H9 (cell line): ENCODE measurements around the gene CARHSP1. TPM values are rescaled to one million over a fixed set of nuclear protein-coding genes. Genes with fewer than 3 reads are reported as not detected.

ENCODE experiments used
- DNase-seq: peaks from one replicate; pipeline ENCODE4 v3.0.0-alpha.2; 2017
- H2AFZ ChIP-seq: one replicate; pipeline ENCODE4 v1.6.1; 2013; ENCODE audit warnings: mild to moderate bottlenecking, low read length, control low read depth, moderate library complexity
- H2AK5ac ChIP-seq: 2 replicates; pipeline ENCODE4 v1.6.1; 2013; ENCODE audit warnings: low read length, control low read depth, mixed read lengths; ENCODE audit not compliant: insufficient read length
- H2BK120ac ChIP-seq: one replicate; pipeline ENCODE4 v1.6.1; 2013; ENCODE audit warnings: low read depth, mild to moderate bottlenecking, low read length, control low read depth, inconsistent platforms; ENCODE audit not compliant: poor library complexity, severe bottlenecking
- H2BK12ac ChIP-seq: 2 replicates; pipeline ENCODE4 v1.6.1; 2013; ENCODE audit warnings: low read length, control low read depth, mixed read lengths, low read depth; ENCODE audit not compliant: insufficient read length
- H2BK15ac ChIP-seq: 2 replicates; pipeline ENCODE4 v1.6.1; 2013; ENCODE audit warnings: low read depth, low read length, control low read depth
- H2BK20ac ChIP-seq: one replicate; pipeline ENCODE4 v1.6.1; 2013; ENCODE audit warnings: low read depth, mild to moderate bottlenecking, low read length, control low read depth, inconsistent platforms; ENCODE audit not compliant: poor library complexity, severe bottlenecking
- H2BK5ac ChIP-seq: 2 replicates; pipeline ENCODE4 v1.6.1; 2013; ENCODE audit warnings: low read length, control low read depth, mixed read lengths; ENCODE audit not compliant: insufficient read length
- H3K14ac ChIP-seq: 2 replicates; pipeline ENCODE4 v1.6.1; 2013; ENCODE audit warnings: low read length, control low read depth; ENCODE audit not compliant: insufficient read depth
- H3K18ac ChIP-seq: 2 replicates; pipeline ENCODE4 v1.6.1; 2013; ENCODE audit warnings: low read depth, mild to moderate bottlenecking, mixed read lengths, low read length, control low read depth; ENCODE audit not compliant: insufficient read length
- H3K23ac ChIP-seq: 2 replicates; pipeline ENCODE4 v1.6.1; 2013; ENCODE audit warnings: low read length, control low read depth, mixed read lengths, low read depth; ENCODE audit not compliant: insufficient read length
- H3K23me2 ChIP-seq: 2 replicates; pipeline ENCODE4 v1.6.1; 2013; ENCODE audit warnings: low read depth, mild to moderate bottlenecking, mixed read lengths, low read length, control low read depth; ENCODE audit not compliant: insufficient read length, poor library complexity, severe bottlenecking
- H3K27ac ChIP-seq: 2 replicates; pipeline ENCODE4 v1.5.1; 2013; ENCODE audit warnings: low read length, control low read depth, mixed read lengths, low read depth; ENCODE audit not compliant: insufficient read length
- H3K27me3 ChIP-seq: 2 replicates; pipeline ENCODE4 v1.6.1; 2013; ENCODE audit warnings: low read length, control low read depth, inconsistent platforms; ENCODE audit not compliant: insufficient read depth
- H3K4ac ChIP-seq: 2 replicates; pipeline ENCODE4 v1.6.1; 2013; ENCODE audit warnings: low read depth, mild to moderate bottlenecking, control low read depth, inconsistent platforms, low read length, moderate library complexity
- H3K4me1 ChIP-seq: 2 replicates; pipeline ENCODE4 v1.6.1; 2013; ENCODE audit warnings: low read length, control low read depth, inconsistent platforms; ENCODE audit not compliant: insufficient read depth
- H3K4me2 ChIP-seq: 2 replicates; pipeline ENCODE4 v1.6.1; 2013; ENCODE audit warnings: low read length, control low read depth, mixed read lengths; ENCODE audit not compliant: insufficient read length, insufficient read depth
- H3K56ac ChIP-seq: 2 replicates; pipeline ENCODE4 v1.6.1; 2013; ENCODE audit warnings: low read depth, mild to moderate bottlenecking, mixed read lengths, low read length, control low read depth; ENCODE audit not compliant: insufficient read length
- H3K79me1 ChIP-seq: 2 replicates; pipeline ENCODE4 v1.6.1; 2013; ENCODE audit warnings: low read depth, mild to moderate bottlenecking, moderate library complexity, low read length, control low read depth, inconsistent platforms; ENCODE audit not compliant: insufficient read depth, poor library complexity, severe bottlenecking
- H3K79me2 ChIP-seq: 2 replicates; pipeline ENCODE4 v1.6.1; 2013; ENCODE audit warnings: low read length, control low read depth, inconsistent platforms; ENCODE audit not compliant: insufficient read depth
- H3K9ac ChIP-seq: 2 replicates; pipeline ENCODE4 v1.6.1; 2013; ENCODE audit warnings: low read length, control low read depth, mixed read lengths; ENCODE audit not compliant: insufficient read length; ENCODE audit errors: extremely low read depth
- H3K9me3 ChIP-seq: one replicate; pipeline ENCODE4 v1.6.1; 2013; ENCODE audit warnings: low read depth, low read length, inconsistent platforms; ENCODE audit not compliant: control insufficient read depth
- H3T11ph ChIP-seq: one replicate; pipeline ENCODE4 v1.6.1; 2013; ENCODE audit warnings: mild to moderate bottlenecking, low read length, control low read depth, inconsistent platforms
- H4K20me1 ChIP-seq: one replicate; pipeline ENCODE4 v1.6.1; 2013; ENCODE audit not compliant: control insufficient read depth, insufficient read length, insufficient read depth
- H4K5ac ChIP-seq: 2 replicates; pipeline ENCODE4 v1.6.1; 2013; ENCODE audit warnings: low read depth, mild to moderate bottlenecking, mixed read lengths, low read length, control low read depth; ENCODE audit not compliant: insufficient read length
- H4K8ac ChIP-seq: replicated peaks from 2 replicates; pipeline ENCODE4 v1.6.1; 2013; ENCODE audit warnings: low read length, control low read depth, mixed read lengths, low read depth; ENCODE audit not compliant: insufficient read length
- H4K91ac ChIP-seq: 2 replicates; pipeline ENCODE4 v1.6.1; 2013; ENCODE audit warnings: low read depth, mild to moderate bottlenecking, moderate library complexity, mixed read lengths, low read length, control low read depth; ENCODE audit not compliant: insufficient read length
- H3K27ac Mint-ChIP-seq, 3 experiments: 2 replicates in 2 of 3; 3 replicates in 1 of 3; pipeline ENCODE4 v1.8.0; 2020 to 2021; ENCODE audit warnings: mixed read lengths in 3 of 3, mild to moderate bottlenecking in 1 of 3, moderate library complexity in 1 of 3
- H3K27me3 Mint-ChIP-seq: 2 replicates; pipeline ENCODE4 v1.8.0; 2021; ENCODE audit warnings: low read depth, mild to moderate bottlenecking, moderate library complexity, mixed read lengths
- H3K36me3 Mint-ChIP-seq, 3 experiments: 2 replicates in 2 of 3; 3 replicates in 1 of 3; pipeline ENCODE4 v1.8.0; 2020 to 2021; ENCODE audit warnings: low read depth in 3 of 3, mixed read lengths in 3 of 3; ENCODE audit not compliant: insufficient read depth in 1 of 3
- H3K4me1 Mint-ChIP-seq, 2 experiments: 2 replicates each; pipeline ENCODE4 v1.8.0; 2020; ENCODE audit warnings: mixed read lengths in 2 of 2
- H3K4me3 Mint-ChIP-seq, 2 experiments: 2 replicates in 1 of 2; 3 replicates in 1 of 2; pipeline ENCODE4 v1.8.0; 2020 to 2021; ENCODE audit warnings: mild to moderate bottlenecking in 2 of 2, mixed read lengths in 2 of 2, moderate library complexity in 1 of 2
- H3K9me3 Mint-ChIP-seq, 2 experiments: 2 replicates in 1 of 2; 3 replicates in 1 of 2; pipeline ENCODE4 v1.8.0; 2020; ENCODE audit warnings: mild to moderate bottlenecking in 2 of 2, mixed read lengths in 2 of 2, moderate library complexity in 1 of 2
- CTCF ChIP-seq: fragments of 200-600 bp; sonication (generic); conservative IDR thresholded peaks from 3 replicates; pipeline ENCODE4 v1.8.0; 2021; ENCODE audit warnings: antibody characterized with exemption, mild to moderate bottlenecking
- WGBS: extraction: QIAGEN DNeasy Blood & Tissue Kit; methylation state at CpG from one replicate; pipeline ENCODE4 v1.1.7; 2013; ENCODE audit warnings: missing lambda C conversion rate, low lambda C conversion rate, mixed read lengths; ENCODE audit not compliant: insufficient read length; ENCODE audit errors: extremely low coverage; 5-methylcytosine and 5-hydroxymethylcytosine counted together
- total RNA-seq: library from RNA; stranded (reverse); gene quantifications from 2 replicates; pipeline ENCODE4 v1.2.1, GENCODE V29; 2021

CARHSP1 gene
- total RNA-seq, 1 experiment from 2014 or later = 194 TPM

GRCh38 chr16:8851761-8852403 is 16.9 kb downstream of the CARHSP1 start:
- no CpG with 5 or more reads among the region's 8 CpGs for WGBS
- peaks cover 36 to 96% (median 71%) of the 10 kb centered on the region in 3 experiments for H3K36me3 Mint-ChIP-seq
- H3K79me2 ChIP-seq = no peaks in the 10 kb centered on the region

More at GRCh38 chr16:8851761-8852403, 16.9 kb downstream of the CARHSP1 start:
- H3K27me3 ChIP-seq = no peaks in the 10 kb centered on the region
- H2AFZ ChIP-seq = no peak overlapping the region
- H3K9me3 ChIP-seq = no peaks in the 10 kb centered on the region
- H3K4me2 ChIP-seq = no peak overlapping the region
- H4K91ac ChIP-seq = no peak overlapping the region
- no peak overlapping the region for H2BK15ac ChIP-seq
- H3K4me1 Mint-ChIP-seq = peaks cover 27 to 31% of the 10 kb centered on the region in 2 experiments
- no peaks in the 10 kb centered on the region; the same call in 1 of the 2 replicates for H3K27me3 Mint-ChIP-seq
- no peak overlapping the region for H4K8ac ChIP-seq
- no peak overlapping the region for H3K4ac ChIP-seq
- no peak overlapping the region for H2AK5ac ChIP-seq
- H4K5ac ChIP-seq = no peak overlapping the region
- no peak overlapping the region for H3K27ac ChIP-seq
- H3K9me3 Mint-ChIP-seq = no peaks in the 10 kb centered on the region; a peak in 1 of 5 replicates
- peak overlapping the region; percentile 65 to 93 (median 90); a peak in 5 of 7 replicates for H3K27ac Mint-ChIP-seq
- H4K20me1 ChIP-seq = peaks cover 6% of the 10 kb centered on the region
- H2BK120ac ChIP-seq = no peak overlapping the region
- no peaks in the 10 kb centered on the region for H3K79me1 ChIP-seq
- no peak overlapping the region for H3K14ac ChIP-seq
- H3K23ac ChIP-seq = no peak overlapping the region
- H2BK20ac ChIP-seq = no peak overlapping the region
- DNase-seq = no peak
- TF ChIP-seq CTCF = no peak
- H3K56ac ChIP-seq = no peak overlapping the region
- H2BK12ac ChIP-seq = no peak overlapping the region
- H3K9ac ChIP-seq = no peak overlapping the region
- no peak overlapping the region for H3K18ac ChIP-seq
- no peak overlapping the region; a peak in 1 of 5 replicates for H3K4me3 Mint-ChIP-seq
- H3K4me1 ChIP-seq = no peaks in the 10 kb centered on the region
- H3K23me2 ChIP-seq = no peaks in the 10 kb centered on the region
- H3T11ph ChIP-seq = no peak overlapping the region
- H2BK5ac ChIP-seq = no peak overlapping the region
